Nephron (organoid): ENCODE measurements around the gene PKM.

Experiments used
- H3K27ac Mint-ChIP-seq, 3 experiments: 2 replicates each; pipeline ENCODE4 v1.8.0; 2020; ENCODE audit warnings: mixed read lengths in 3 of 3, mild to moderate bottlenecking in 2 of 3, moderate library complexity in 1 of 3
- H3K27me3 Mint-ChIP-seq: 2 replicates; pipeline ENCODE4 v1.8.0; 2021; ENCODE audit warnings: low read depth, mild to moderate bottlenecking, moderate library complexity, mixed read lengths
- H3K36me3 Mint-ChIP-seq: 2 replicates; pipeline ENCODE4 v1.8.0; 2020; ENCODE audit warnings: low read depth, mixed read lengths
- H3K4me1 Mint-ChIP-seq: 2 replicates; pipeline ENCODE4 v1.8.0; 2020; ENCODE audit warnings: mixed read lengths
- H3K4me3 Mint-ChIP-seq, 3 experiments: 2 replicates each; pipeline ENCODE4 v1.8.0; 2020; ENCODE audit warnings: mild to moderate bottlenecking in 3 of 3, mixed read lengths in 3 of 3, moderate library complexity in 2 of 3
- H3K9me3 Mint-ChIP-seq: 2 replicates; pipeline ENCODE4 v1.8.0; 2020; ENCODE audit warnings: mixed read lengths
- TF ChIP-seq, protein P1 (sequence below), 3 experiments: fragments of 200-600 bp; sonication (generic); IDR thresholded peaks; one replicate each; pipeline ENCODE4 v1.5.0; 2021; ENCODE audit warnings: antibody characterized with exemption in 3 of 3; ENCODE audit not compliant: unreplicated experiment in 3 of 3

PKM gene

DNA sequence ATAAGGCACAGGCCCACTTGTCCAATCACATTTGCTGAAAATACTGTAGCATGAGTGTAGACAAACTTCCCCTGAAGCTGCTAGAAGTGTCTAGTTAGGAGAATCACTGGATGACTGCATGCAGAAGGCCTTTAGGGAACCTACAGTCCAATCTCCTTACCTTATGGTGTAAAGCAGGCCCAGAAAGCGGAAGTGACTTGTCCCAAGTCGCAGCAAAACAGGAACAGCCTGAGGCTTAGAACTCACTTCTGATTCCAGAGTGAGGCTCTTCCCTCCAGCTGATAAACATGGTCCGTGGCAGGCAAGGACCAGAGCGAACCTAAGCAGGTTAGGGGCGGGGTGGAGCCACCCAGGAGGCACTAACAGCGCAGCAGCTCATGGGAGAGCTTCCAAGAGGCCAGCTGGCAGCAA, 35.9 kb downstream of the PKM start:
- no peak overlapping the region for H3K27ac Mint-ChIP-seq
- no peaks in the 10 kb centered on the region for H3K9me3 Mint-ChIP-seq
- peaks cover 20% of the 10 kb centered on the region for H3K36me3 Mint-ChIP-seq
- TF ChIP-seq, protein P1, sequence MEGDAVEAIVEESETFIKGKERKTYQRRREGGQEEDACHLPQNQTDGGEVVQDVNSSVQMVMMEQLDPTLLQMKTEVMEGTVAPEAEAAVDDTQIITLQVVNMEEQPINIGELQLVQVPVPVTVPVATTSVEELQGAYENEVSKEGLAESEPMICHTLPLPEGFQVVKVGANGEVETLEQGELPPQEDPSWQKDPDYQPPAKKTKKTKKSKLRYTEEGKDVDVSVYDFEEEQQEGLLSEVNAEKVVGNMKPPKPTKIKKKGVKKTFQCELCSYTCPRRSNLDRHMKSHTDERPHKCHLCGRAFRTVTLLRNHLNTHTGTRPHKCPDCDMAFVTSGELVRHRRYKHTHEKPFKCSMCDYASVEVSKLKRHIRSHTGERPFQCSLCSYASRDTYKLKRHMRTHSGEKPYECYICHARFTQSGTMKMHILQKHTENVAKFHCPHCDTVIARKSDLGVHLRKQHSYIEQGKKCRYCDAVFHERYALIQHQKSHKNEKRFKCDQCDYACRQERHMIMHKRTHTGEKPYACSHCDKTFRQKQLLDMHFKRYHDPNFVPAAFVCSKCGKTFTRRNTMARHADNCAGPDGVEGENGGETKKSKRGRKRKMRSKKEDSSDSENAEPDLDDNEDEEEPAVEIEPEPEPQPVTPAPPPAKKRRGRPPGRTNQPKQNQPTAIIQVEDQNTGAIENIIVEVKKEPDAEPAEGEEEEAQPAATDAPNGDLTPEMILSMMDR (IDR thresholded peaks at IDR 0.05; ENCODE audit: unreplicated experiment in 3 of 3), result no peak
- H3K4me1 Mint-ChIP-seq, result peaks cover 20% of the 10 kb centered on the region
- peak overlapping the region in 1 of 3 experiments; percentile 61 for H3K4me3 Mint-ChIP-seq
- H3K27me3 Mint-ChIP-seq, result peaks cover 58% of the 10 kb centered on the region

DNA sequence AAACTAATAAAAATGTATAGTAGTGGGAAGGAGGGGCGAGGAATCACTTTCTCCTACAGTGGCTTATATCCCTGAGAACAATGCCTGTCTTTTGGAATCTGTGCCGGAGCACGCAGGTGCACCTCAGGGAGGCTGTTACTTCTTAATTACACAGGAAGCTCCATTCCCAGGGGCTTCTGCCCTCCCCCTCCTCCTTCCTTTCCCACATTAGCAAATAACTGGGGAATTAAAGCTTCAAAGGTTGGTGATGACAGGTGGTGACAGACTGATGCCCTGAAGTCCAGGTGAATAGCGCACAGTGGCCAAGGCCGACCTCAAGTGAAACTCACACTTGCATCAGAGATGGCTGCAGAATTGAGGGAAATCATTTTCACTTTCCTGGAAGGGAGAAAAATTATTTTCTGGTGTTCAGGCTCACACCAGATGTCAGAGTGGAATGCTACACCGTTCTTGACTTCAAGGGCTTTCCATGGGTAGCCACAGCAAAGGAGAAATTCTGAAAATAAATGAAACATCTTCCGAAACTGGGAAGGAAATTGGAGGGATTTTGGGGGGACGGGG, 37.1 kb downstream of the PKM start:
- no peaks in the 10 kb centered on the region for H3K9me3 Mint-ChIP-seq
- no peak overlapping the region for H3K27ac Mint-ChIP-seq
- peaks cover 65% of the 10 kb centered on the region for H3K27me3 Mint-ChIP-seq
- peaks cover 13% of the 10 kb centered on the region for H3K4me1 Mint-ChIP-seq
- no peak overlapping the region for H3K4me3 Mint-ChIP-seq
- TF ChIP-seq, protein P1 (IDR thresholded peaks at IDR 0.05; ENCODE audit: unreplicated experiment in 3 of 3), result no peak
- H3K36me3 Mint-ChIP-seq, result peaks cover 13% of the 10 kb centered on the region

DNA sequence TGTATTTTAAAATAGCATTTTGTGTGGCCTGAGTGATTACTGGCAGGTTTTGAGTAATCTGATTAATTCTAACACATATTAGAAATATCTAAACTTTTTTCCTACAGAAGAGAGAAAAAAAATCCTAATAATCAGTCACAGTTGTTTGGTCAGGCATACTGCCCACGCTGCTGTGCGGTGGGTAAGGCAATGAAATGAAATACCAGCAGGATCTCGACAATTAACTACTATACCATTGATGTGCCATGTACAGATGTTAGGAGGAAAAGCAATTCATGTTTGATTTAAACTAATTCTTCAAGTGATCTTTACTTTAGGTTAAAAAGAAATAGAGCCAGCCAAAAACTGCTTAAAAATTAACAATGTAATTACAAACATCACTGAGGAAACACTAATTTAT, 38.6 kb downstream of the PKM start:
- Mint-ChIP-seq H3K36me3 (peaks cover 4% of the 10 kb centered on the region), H3K27ac (peak overlapping the region in 1 of 3 experiments; percentile 6), H3K27me3 (peaks cover 67% of the 10 kb centered on the region), H3K9me3 (no peaks in the 10 kb centered on the region), H3K4me1 (peaks cover 7% of the 10 kb centered on the region), H3K4me3 (no peak overlapping the region)
- TF ChIP-seq, protein P1 (IDR thresholded peaks at IDR 0.05; ENCODE audit: unreplicated experiment in 3 of 3), result no peak

DNA sequence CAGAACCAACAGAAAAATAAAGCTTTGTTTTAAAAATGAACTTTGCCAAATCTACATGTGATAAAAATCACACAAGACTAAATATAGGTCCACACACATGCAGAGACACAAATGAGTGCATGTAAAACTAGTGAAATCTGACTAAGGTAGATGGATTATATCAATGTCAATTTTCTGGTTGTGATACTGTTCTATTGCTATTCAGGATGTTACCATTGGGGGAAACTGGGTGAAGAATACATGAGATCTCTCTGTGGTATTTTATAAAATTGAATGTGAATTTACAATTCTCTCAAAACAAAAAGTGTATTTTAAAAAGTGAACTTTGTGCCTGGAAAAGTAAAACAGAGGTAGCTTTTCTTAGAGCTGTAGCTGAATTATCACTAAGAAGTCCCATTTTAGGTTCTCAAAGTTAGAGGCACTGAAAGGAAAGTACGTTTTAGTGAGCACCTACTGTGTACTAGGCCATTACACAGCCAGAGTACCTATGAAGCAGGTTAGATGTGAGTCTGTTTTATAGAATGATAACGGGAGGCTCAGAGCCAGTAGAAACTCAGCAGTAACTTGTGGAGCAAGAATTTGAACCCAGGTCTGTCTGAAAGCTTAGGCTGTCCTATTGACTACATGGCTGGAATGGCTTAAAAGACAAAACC, 41.6 kb downstream of the PKM start:
- Mint-ChIP-seq H3K9me3 (no peaks in the 10 kb centered on the region), H3K27me3 (peaks cover 58% of the 10 kb centered on the region), H3K36me3 (no peaks in the 10 kb centered on the region), H3K4me1 (peaks cover 10% of the 10 kb centered on the region), H3K4me3 (no peak overlapping the region), H3K27ac (no peak overlapping the region)
- TF ChIP-seq, protein P1 (IDR thresholded peaks at IDR 0.05; ENCODE audit: unreplicated experiment in 3 of 3), result no peak

DNA sequence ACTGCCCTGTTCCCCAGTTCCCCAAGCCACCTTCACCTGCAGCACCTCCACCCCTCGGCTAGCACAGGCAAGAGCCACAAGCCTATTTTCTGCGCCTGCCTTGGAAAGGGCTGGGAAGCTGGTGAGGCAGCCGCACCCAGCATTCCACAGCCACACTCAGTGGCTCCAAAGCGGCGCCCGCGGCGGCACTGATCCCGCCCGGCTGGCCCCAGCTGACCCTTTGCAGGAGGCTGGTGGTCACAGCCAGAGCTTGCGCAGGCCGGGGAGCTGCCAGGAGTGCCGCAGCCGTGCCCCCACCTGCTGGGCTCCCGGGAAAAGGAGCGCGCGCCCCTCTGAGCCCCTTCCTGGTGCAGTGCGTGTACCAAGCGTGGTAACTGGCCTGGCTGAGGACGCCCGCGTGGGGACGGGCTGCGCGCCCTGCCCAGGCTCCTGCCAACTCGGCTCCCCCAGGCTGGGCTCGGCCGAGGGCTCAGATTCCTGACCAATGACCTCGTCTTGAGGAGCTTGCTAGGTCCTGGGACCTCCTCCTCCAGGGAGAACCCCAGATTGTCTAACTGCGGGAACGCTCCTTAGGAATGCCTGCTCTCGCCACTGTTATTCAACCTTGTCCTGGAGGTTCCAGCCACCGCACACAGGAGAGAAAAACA, 46.7 kb downstream of the PKM start:
- no peaks in the 10 kb centered on the region for H3K9me3 Mint-ChIP-seq
- peaks cover 59% of the 10 kb centered on the region for H3K27me3 Mint-ChIP-seq
- peak overlapping the region in 1 of 3 experiments; percentile 41 for H3K4me3 Mint-ChIP-seq
- H3K36me3 Mint-ChIP-seq, result no peaks in the 10 kb centered on the region
- peaks cover 3% of the 10 kb centered on the region for H3K4me1 Mint-ChIP-seq
- no peak overlapping the region for H3K27ac Mint-ChIP-seq
- TF ChIP-seq, protein P1 (IDR thresholded peaks at IDR 0.05; ENCODE audit: unreplicated experiment in 3 of 3), result no peak
